Measurements from ENCODE around the gene MYO18B.

DNA sequence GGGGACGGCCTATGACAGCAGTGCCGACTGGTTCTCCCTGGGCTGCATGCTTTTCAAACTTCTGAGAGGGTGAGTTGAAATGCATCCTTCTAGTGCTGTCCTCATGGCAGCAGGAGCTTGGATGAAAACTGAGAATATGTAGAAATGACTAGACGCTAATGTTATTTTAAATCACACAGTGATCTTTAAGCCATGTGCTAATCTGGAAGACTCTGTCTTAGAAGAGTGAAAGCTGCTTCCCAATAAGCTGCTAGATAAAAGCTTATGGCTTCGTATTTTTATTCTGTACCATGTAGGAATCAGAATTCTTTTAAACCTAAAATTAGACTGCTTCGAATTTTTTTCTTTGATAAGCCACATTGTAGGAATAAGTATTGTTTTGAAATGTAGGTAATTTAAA is 46.8 kb upstream of the MYO18B start:
- no peak for TF ChIP-seq POLR2AphosphoS5 (IDR thresholded peaks at IDR 0.05; ENCODE audit: low read depth, low read length)
- no peak for TF ChIP-seq SIN3A (IDR thresholded peaks at IDR 0.05; ENCODE audit: borderline replicate concordance, insufficient read depth, low read length)

All from PFSK-1 (cell line).